Lower lobe of right lung (tissue), 2 donors: ENCODE measurements around the gene GSTM5. TPM values are rescaled to one million over a fixed set of nuclear protein-coding genes. Genes with fewer than 3 reads are reported as not detected.
"Not testable (repeated sequence)": the region's sequence is repeated elsewhere in the genome, so short reads cannot be mapped to it uniquely, and the experiment has no call there.

Experiments used
- ATAC-seq, 2 donors: fragments of 200-7000 bp; cut with Tn5 transposase; one replicate each; pipeline ENCODE4 v1.9.1; 2020 to 2022; ENCODE audit warnings: mild to moderate bottlenecking in 2 of 2, moderate library complexity in 2 of 2
- DNase-seq: peaks from one replicate; pipeline ENCODE4 v3.0.0-alpha.2; 2020
- H3K27ac ChIP-seq: fragments of 200-600 bp; one replicate; pipeline ENCODE4 v1.8.0; 2022
- H3K27me3 ChIP-seq: fragments of 200-600 bp; one replicate; pipeline ENCODE4 v1.8.0; 2022; ENCODE audit warnings: low read depth
- H3K36me3 ChIP-seq: fragments of 200-600 bp; one replicate; pipeline ENCODE4 v1.8.0; 2022; ENCODE audit warnings: mild to moderate bottlenecking
- H3K4me1 ChIP-seq: fragments of 200-600 bp; one replicate; pipeline ENCODE4 v1.8.0; 2022
- H3K4me3 ChIP-seq: fragments of 200-600 bp; one replicate; pipeline ENCODE4 v1.8.0; 2022; ENCODE audit warnings: mild to moderate bottlenecking
- H3K9me3 ChIP-seq: fragments of 200-600 bp; one replicate; pipeline ENCODE4 v1.8.0; 2022
- intact Hi-C: fragments of 100-400 bp; cut with DNase I; formaldehyde crosslinking; loops from one replicate; pipeline ENCODE4 v1.11.0; 2022
- long read RNA-seq: library from polyadenylated mRNA; unstranded; transcript quantifications from one replicate; pipeline ENCODE4 v2.0.0, GENCODE V29; 2021
- total RNA-seq: library from RNA; stranded (reverse); fragmentation: NEBNext Ultra II Directional; extraction: Animal tissue kit (Norgen Biotek cat#: 25700); gene quantifications from one replicate; pipeline ENCODE4 v1.2.1, GENCODE V29; 2021
- TF ChIP-seq, protein P1 (sequence below): fragments of 200-600 bp; IDR thresholded peaks from one replicate; pipeline ENCODE4 v1.8.0; 2022; ENCODE audit warnings: antibody characterized with exemption, mild to moderate bottlenecking
- donor health status: DM: no; HTN: yes; CAD: no; lungs with severe emphysema.

Gene GSTM5
- 11.7 TPM for total RNA-seq
- long read RNA-seq, transcript GSTM5-201 (8 exons, 1,555 nt) = major isoform, 8 of 13 reads
- long read RNA-seq, partial matches to known transcripts = 0 of 13 reads
- long read RNA-seq, other reads (novel, unspliced or antisense) = 4 of 13 reads

DNA sequence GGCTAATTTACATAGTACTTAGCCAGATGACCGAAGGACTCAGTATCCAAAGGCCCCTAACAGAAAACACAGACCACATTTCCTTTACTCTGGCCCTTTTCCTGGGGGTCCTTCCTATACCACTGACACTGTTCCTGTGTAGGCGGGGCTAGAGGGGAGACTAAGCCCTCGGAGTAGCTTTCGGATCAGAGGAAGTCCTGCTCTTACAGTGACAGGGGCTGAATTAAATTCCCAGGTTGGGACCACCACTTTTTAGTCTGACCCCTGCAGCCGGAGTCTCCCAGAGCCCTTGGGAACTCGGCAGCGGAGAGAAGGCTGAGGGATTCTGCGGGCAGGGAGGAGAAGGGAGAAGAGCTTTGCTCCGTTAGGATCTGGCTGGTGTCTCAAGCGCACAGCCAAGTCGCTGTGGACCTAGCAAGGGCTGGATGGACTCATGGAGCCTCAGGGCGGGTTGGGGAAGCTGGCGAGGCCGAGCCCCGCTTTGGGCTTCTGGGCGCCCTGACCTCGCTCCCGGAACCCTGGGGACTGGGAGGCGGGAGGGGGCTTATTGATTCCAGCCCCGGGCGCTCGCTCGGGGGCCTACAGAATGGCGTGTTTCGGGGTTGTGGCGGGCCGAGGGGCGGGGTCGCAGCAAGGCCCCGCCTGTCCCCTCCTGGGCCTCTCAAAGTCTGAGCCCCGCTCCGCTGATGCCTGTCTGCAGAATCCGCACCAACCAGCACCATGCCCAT lies at the start of gene GSTM5:
TSS of gene GSTM5 (plus strand) at position 659 of the 728 bp plus-strand sequence. CDS start at position 721, 62 bp downstream.
- intact Hi-C loops, H3K36me3 ChIP-seq, H3K9me3 ChIP-seq, H3K4me1 ChIP-seq, DNase-seq, H3K27me3 ChIP-seq: not testable (repeated sequence)
- Histone ChIP-seq H3K27ac (peak within 1 kb of the TSS; percentile 24), H3K4me3 (peak within 1 kb of the TSS; percentile 48)
- ATAC-seq = peak; percentile 56 to 58

DNA sequence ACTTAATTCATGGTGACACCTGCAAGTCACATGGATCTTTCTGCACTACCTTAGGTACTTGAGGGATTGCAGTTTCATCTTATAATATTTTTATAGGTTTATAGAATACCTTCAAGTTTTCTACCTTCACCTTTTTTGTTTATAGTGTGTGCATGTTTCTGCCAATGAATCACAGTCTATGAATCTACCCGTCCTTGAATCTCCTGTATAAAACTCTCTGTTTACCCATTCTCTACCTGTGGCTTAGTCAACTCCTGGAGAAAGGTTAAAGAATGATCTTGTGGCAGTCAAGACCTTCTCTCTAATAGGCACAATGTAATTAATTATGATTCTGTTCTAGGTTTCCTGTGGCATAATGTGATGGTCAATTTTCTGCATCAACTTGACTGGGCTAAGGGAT lies 47.4 kb upstream of the GSTM5 start:
- no peaks in the 10 kb centered on the region for H3K27me3 ChIP-seq
- no peak overlapping the region for H3K27ac ChIP-seq
- TF ChIP-seq, protein P1, sequence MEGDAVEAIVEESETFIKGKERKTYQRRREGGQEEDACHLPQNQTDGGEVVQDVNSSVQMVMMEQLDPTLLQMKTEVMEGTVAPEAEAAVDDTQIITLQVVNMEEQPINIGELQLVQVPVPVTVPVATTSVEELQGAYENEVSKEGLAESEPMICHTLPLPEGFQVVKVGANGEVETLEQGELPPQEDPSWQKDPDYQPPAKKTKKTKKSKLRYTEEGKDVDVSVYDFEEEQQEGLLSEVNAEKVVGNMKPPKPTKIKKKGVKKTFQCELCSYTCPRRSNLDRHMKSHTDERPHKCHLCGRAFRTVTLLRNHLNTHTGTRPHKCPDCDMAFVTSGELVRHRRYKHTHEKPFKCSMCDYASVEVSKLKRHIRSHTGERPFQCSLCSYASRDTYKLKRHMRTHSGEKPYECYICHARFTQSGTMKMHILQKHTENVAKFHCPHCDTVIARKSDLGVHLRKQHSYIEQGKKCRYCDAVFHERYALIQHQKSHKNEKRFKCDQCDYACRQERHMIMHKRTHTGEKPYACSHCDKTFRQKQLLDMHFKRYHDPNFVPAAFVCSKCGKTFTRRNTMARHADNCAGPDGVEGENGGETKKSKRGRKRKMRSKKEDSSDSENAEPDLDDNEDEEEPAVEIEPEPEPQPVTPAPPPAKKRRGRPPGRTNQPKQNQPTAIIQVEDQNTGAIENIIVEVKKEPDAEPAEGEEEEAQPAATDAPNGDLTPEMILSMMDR = no peak
- no peak for DNase-seq
- no peak for ATAC-seq
- H3K4me3 ChIP-seq = no peak overlapping the region
- intact Hi-C loops = no loop called here
- H3K4me1 ChIP-seq = peaks cover 5% of the 10 kb centered on the region
- no peaks in the 10 kb centered on the region for H3K9me3 ChIP-seq
- peaks cover 29% of the 10 kb centered on the region for H3K36me3 ChIP-seq

DNA sequence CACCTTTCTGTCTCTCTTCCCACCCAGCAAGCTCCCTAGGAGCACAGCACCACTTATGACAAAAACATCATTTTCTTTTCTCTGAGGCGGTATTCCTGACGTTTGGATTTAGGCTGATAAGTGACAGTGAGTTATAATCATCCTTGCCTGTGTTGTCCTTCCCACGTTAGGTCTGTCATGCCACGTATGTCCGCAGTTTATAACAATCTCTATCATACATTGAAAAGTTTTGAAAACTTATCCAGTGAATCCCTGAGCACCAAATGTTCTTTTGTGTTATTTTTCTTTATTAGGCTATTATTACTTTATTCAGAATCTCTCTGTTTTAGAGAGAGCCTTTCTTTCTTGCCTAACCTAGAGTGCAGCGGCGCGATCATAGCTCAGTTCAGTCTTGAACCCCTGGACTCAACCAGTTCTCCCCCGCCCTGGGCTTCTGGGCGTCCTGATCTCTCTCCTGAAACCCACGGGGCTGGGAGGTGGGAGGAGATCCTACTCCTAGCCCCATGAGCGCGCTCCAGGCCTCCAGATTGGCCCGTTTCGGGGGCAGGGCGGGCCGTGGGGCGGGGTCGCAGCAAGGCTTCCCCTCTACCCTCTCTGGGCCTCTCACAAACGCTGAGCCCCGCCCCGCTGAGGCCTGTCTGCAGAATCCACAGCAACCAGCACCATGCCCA lies 44.5 kb upstream of the GSTM5 start, which contains the start of gene GSTM2:
TSS of gene GSTM2 (plus strand) at position 606 of the 671 bp plus-strand sequence. CDS start at position 665, 59 bp downstream.
- Histone ChIP-seq H3K4me1 (peaks cover 5% of the 10 kb centered on the region), H3K36me3 (peaks cover 4% of the 10 kb centered on the region), H3K9me3 (no peaks in the 10 kb centered on the region), H3K27ac (no peak within 1 kb of the TSS), H3K27me3 (no peaks in the 10 kb centered on the region), H3K4me3 (peak within 1 kb of the TSS; percentile 59)
- peak; percentile 99 to 100 for ATAC-seq
- DNase-seq = peak; percentile 94
- TF ChIP-seq, protein P1 = no peak
- intact Hi-C loops = no loop called here

DNA sequence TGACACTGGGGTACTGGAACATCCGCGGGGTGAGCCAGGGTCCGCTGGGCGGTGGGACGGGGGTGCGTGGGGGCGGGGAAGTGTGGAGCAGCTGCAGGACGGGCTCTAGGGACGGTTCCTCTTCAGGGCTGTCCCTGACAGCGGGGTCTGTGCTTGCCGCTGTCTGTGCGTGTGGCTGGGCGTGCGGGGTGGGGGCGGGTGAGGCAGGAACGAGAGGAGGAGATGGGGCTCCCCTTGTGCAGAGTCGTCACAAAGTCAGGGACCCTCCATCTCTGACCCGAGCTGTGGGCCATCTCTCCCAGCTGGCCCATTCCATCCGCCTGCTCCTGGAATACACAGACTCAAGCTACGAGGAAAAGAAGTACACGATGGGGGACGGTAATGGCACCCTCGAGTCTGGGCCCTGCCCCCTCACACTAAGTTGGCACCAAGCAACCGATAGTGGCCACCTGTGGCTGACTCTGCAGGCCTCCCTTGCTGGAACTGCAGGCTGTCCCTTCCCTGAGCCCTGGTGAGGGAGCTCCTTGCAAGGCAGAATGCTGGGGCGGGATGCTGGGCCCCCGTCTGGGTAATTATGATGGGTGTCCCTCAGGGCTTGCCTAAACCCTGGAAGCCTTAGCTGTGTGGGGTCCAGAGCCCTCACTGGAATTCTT lies 43.8 kb upstream of the GSTM5 start:
- ATAC-seq (peak; percentile 11 to 15), DNase-seq (no peak)
- TF ChIP-seq, protein P1 = no peak
- Histone ChIP-seq H3K9me3 (no peaks in the 10 kb centered on the region), H3K27me3 (no peaks in the 10 kb centered on the region), H3K4me3 (peak overlapping the region; percentile 59), H3K27ac (no peak overlapping the region), H3K36me3 (peaks cover 5% of the 10 kb centered on the region), H3K4me1 (peaks cover 5% of the 10 kb centered on the region)
- intact Hi-C loops = no loop called here

DNA sequence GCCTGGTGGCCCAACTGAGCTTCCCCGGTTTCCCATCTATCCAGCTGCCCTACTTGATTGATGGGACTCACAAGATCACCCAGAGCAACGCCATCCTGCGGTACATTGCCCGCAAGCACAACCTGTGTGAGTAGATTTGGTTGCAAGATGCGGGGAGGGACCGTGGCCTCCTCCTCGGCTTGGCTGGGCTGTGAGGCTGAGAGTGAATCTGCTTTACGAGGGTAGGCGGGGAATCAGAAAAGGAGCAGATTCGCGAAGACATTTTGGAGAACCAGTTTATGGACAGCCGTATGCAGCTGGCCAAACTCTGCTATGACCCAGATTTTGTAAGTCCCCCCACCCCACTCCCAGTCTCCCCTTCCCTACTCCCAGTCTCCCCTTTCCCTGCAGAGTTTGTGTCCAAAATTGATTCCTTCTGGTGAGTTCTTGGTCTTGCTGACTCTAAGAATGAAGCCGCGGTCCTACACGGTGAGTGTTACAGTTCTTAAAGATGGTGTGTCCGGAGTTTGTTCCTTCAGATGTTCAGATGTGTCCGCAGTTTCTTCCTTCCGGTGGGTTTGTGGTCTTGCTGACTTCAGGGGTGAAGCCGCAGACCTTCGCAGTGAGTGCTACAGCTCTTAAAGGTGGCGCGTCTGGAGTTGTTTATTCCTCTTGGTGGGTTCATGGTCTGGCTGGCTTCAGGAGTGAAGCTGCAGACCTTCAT lies 42.7 kb upstream of the GSTM5 start:
- no peaks in the 10 kb centered on the region for H3K27me3 ChIP-seq
- no peak overlapping the region for H3K4me3 ChIP-seq
- no peak for DNase-seq
- peaks cover 5% of the 10 kb centered on the region for H3K4me1 ChIP-seq
- peaks cover 5% of the 10 kb centered on the region for H3K36me3 ChIP-seq
- no peaks in the 10 kb centered on the region for H3K9me3 ChIP-seq
- no peak overlapping the region for H3K27ac ChIP-seq
- intact Hi-C loops = no loop called here
- ATAC-seq = no peak
- TF ChIP-seq, protein P1 = no peak

DNA sequence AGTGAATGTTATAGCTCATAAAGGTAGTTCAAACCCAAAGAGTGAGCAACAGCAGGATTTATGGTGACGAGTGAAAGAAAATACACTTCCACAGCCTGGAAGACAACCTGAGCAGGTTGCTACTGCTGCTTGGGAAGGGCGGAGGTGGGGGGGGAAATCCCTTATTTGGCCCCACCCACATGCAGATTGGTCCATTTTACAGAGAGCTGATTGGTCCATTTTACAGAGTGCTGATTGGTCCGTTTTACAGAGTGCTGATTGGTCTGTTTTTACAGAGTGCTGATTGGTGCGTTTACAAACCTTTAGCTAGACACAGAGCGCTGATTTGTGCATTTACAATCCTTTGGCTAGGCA lies 42.1 kb upstream of the GSTM5 start:
- not testable (repeated sequence) for ATAC-seq

More for the DNA sequence above, 42.1 kb upstream of the GSTM5 start:
- H3K27me3 ChIP-seq, H3K27ac ChIP-seq, H3K4me3 ChIP-seq, DNase-seq, intact Hi-C loops, H3K4me1 ChIP-seq, H3K9me3 ChIP-seq, H3K36me3 ChIP-seq: not testable (repeated sequence)
